Neuronal stem cell (in vitro differentiated cells): ENCODE data around the gene AGK.
"Not testable (repeated sequence)": the region's sequence is repeated elsewhere in the genome, so short reads cannot be mapped to it uniquely, and the experiment has no call there.

Experiments used
- DNase-seq: peaks from one replicate; pipeline ENCODE4 v3.0.0-alpha.2; 2013; ENCODE audit warnings: low spot score
- H2AFZ ChIP-seq: one replicate; pipeline ENCODE4 v1.6.1; 2013; ENCODE audit warnings: mild to moderate bottlenecking, low read length, inconsistent platforms
- H2AK5ac ChIP-seq: 2 replicates; pipeline ENCODE4 v1.6.1; 2013; ENCODE audit warnings: low read depth, mild to moderate bottlenecking, inconsistent platforms, low read length, moderate library complexity, mixed read lengths
- H2BK120ac ChIP-seq: 2 replicates; pipeline ENCODE4 v1.6.1; 2013; ENCODE audit warnings: low read depth, mild to moderate bottlenecking, inconsistent platforms, low read length, moderate library complexity, mixed read lengths
- H2BK12ac ChIP-seq: one replicate; pipeline ENCODE4 v1.6.1; 2013; ENCODE audit warnings: low read length, inconsistent platforms
- H2BK15ac ChIP-seq: 2 replicates; pipeline ENCODE4 v1.6.1; 2013; ENCODE audit warnings: mild to moderate bottlenecking, low read length, inconsistent platforms, mixed read lengths
- H2BK5ac ChIP-seq: one replicate; pipeline ENCODE4 v1.6.1; 2013; ENCODE audit warnings: inconsistent platforms, mild to moderate bottlenecking, low read length, moderate library complexity
- H3K14ac ChIP-seq: one replicate; pipeline ENCODE4 v1.6.1; 2013; ENCODE audit warnings: low read length, inconsistent platforms
- H3K18ac ChIP-seq: 2 replicates; pipeline ENCODE4 v1.6.1; 2013; ENCODE audit warnings: low read length, inconsistent platforms
- H3K23ac ChIP-seq: 2 replicates; pipeline ENCODE4 v1.6.1; 2013; ENCODE audit warnings: low read depth, mild to moderate bottlenecking, mixed read lengths, low read length, inconsistent platforms; ENCODE audit not compliant: poor library complexity
- H3K27ac ChIP-seq: replicated peaks from 3 replicates; pipeline ENCODE4 v1.5.1; 2013; ENCODE audit warnings: low read length, inconsistent platforms
- H3K27me3 ChIP-seq, 3 experiments: 2 replicates each; pipeline ENCODE4 v1.6.1; 2013; ENCODE audit warnings: low read length in 3 of 3, mild to moderate bottlenecking in 2 of 3, inconsistent platforms in 1 of 3, low read depth in 1 of 3, mixed read lengths in 1 of 3, moderate library complexity in 1 of 3; ENCODE audit not compliant: control insufficient read depth in 3 of 3, insufficient read depth in 3 of 3
- H3K36me3 ChIP-seq, 2 donors: replicated peaks in 1 of 2; 2 replicates each; pipeline ENCODE4 v1.6.1; 2013; ENCODE audit warnings: low read length in 2 of 2; ENCODE audit not compliant: control insufficient read depth in 2 of 2, insufficient read depth in 2 of 2
- H3K4ac ChIP-seq: 2 replicates; pipeline ENCODE4 v1.6.1; 2013; ENCODE audit warnings: inconsistent platforms, mild to moderate bottlenecking, low read length, moderate library complexity
- H3K4me1 ChIP-seq, 2 donors: 1 replicate in 1 of 2; 2 replicates in 1 of 2; pipeline ENCODE4 v1.6.1; 2013; ENCODE audit warnings: low read length in 2 of 2, low read depth in 1 of 2; ENCODE audit not compliant: control insufficient read depth in 2 of 2, insufficient read depth in 1 of 2
- H3K4me2 ChIP-seq: one replicate; pipeline ENCODE4 v1.6.1; 2013; ENCODE audit warnings: mild to moderate bottlenecking, low read length, inconsistent platforms; ENCODE audit not compliant: insufficient read depth, poor library complexity, severe bottlenecking
- H3K4me3 ChIP-seq, 2 donors: 2 replicates each; pipeline ENCODE4 v1.5.1; 2013; ENCODE audit warnings: low read length in 2 of 2, mild to moderate bottlenecking in 2 of 2, inconsistent platforms in 1 of 2, moderate library complexity in 1 of 2
- H3K79me1 ChIP-seq: one replicate; pipeline ENCODE4 v1.6.1; 2013; ENCODE audit warnings: low read depth, mild to moderate bottlenecking, inconsistent platforms, low read length, moderate library complexity
- H3K9ac ChIP-seq: one replicate; pipeline ENCODE4 v1.6.1; 2013; ENCODE audit warnings: mild to moderate bottlenecking, low read depth, low read length, inconsistent platforms; ENCODE audit not compliant: poor library complexity
- H3K9me3 ChIP-seq, 2 donors: replicated peaks in 1 of 2; 2 replicates each; pipeline versions ENCODE3 to v1.6.1; 2013; ENCODE audit warnings: low read length in 2 of 2, mild to moderate bottlenecking in 2 of 2, inconsistent platforms in 1 of 2, low read depth in 1 of 2, mixed read lengths in 1 of 2, moderate library complexity in 1 of 2; ENCODE audit not compliant: control insufficient read depth in 2 of 2, insufficient read depth in 1 of 2
- H4K8ac ChIP-seq: one replicate; pipeline ENCODE4 v1.6.1; 2013; ENCODE audit warnings: low read depth, mild to moderate bottlenecking, inconsistent platforms, low read length, moderate library complexity
- H4K91ac ChIP-seq: one replicate; pipeline ENCODE4 v1.6.1; 2013; ENCODE audit warnings: low read length, low read depth, mild to moderate bottlenecking, inconsistent platforms; ENCODE audit not compliant: poor library complexity
- WGBS, 2 donors: extraction: QIAGEN DNeasy Blood & Tissue Kit; methylation state at CpG; one replicate each; pipeline ENCODE4 v1.1.7; 2013; ENCODE audit warnings: missing lambda C conversion rate in 2 of 2, mixed read lengths in 1 of 2; ENCODE audit not compliant: insufficient read length in 2 of 2, insufficient replicate concordance in 1 of 2; ENCODE audit errors: extremely low coverage in 2 of 2; 5-methylcytosine and 5-hydroxymethylcytosine counted together

Gene AGK

GRCh38 chr7:141641876-141642275 is 90.7 kb downstream of the AGK start:
- H2BK15ac ChIP-seq, result no peak overlapping the region
- H2BK120ac ChIP-seq, result no peak overlapping the region
- no peak overlapping the region for H3K27ac ChIP-seq
- no peaks in the 10 kb centered on the region for H3K27me3 ChIP-seq
- no peak overlapping the region for H4K91ac ChIP-seq
- H2BK5ac ChIP-seq, result no peak overlapping the region
- no peak overlapping the region for H2AFZ ChIP-seq
- no CpG with 5 or more reads among the region's 3 CpGs for WGBS, 2 donors
- H3K18ac ChIP-seq, result no peak overlapping the region
- H3K36me3 ChIP-seq, result peaks cover 0 to 65% of the 10 kb centered on the region in 2 donors
- no peak overlapping the region for H4K8ac ChIP-seq
- no peak overlapping the region for H3K4me3 ChIP-seq
- H3K14ac ChIP-seq, result no peak overlapping the region
- H3K9me3 ChIP-seq, result no peaks in the 10 kb centered on the region
- no peak overlapping the region for H2AK5ac ChIP-seq
- H3K4ac ChIP-seq, result no peak overlapping the region
- peaks cover 0 to 4% of the 10 kb centered on the region in 2 donors for H3K4me1 ChIP-seq
- DNase-seq, result no peak
- H3K9ac ChIP-seq, result no peak overlapping the region
- no peak overlapping the region for H3K23ac ChIP-seq
- H2BK12ac ChIP-seq, result no peak overlapping the region
- no peaks in the 10 kb centered on the region for H3K79me1 ChIP-seq
- H3K4me2 ChIP-seq, result no peak overlapping the region

GRCh38 chr7:141645188-141645587 is 94.0 kb downstream of the AGK start:
- Histone ChIP-seq H3K4me3 (no peak overlapping the region), H3K79me1 (no peaks in the 10 kb centered on the region), H3K4me1 (peaks cover 9 to 16% of the 10 kb centered on the region in 2 donors), H2BK120ac (no peak overlapping the region), H2AFZ (no peak overlapping the region), H3K27ac (no peak overlapping the region), H3K14ac (no peak overlapping the region), H3K9me3 (no peaks in the 10 kb centered on the region), H2AK5ac (no peak overlapping the region), H3K18ac (no peak overlapping the region), H3K4ac (no peak overlapping the region), H2BK12ac (no peak overlapping the region), H2BK15ac (no peak overlapping the region), H4K8ac (no peak overlapping the region), H2BK5ac (no peak overlapping the region), H3K4me2 (no peak overlapping the region), H3K36me3 (peaks cover 0 to 52% of the 10 kb centered on the region in 2 donors), H3K9ac (no peak overlapping the region), H3K23ac (no peak overlapping the region), H3K27me3 (no peaks in the 10 kb centered on the region), H4K91ac (no peak overlapping the region)
- no peak for DNase-seq

GRCh38 chr7:141646826-141647480 is 95.7 kb downstream of the AGK start:
- Histone ChIP-seq H3K9me3 (no peaks in the 10 kb centered on the region), H3K4ac (no peak overlapping the region), H2BK12ac (no peak overlapping the region), H3K23ac (no peak overlapping the region), H3K79me1 (no peaks in the 10 kb centered on the region), H3K27ac (no peak overlapping the region), H2BK5ac (no peak overlapping the region), H3K4me2 (no peak overlapping the region), H2AK5ac (no peak overlapping the region), H3K27me3 (no peaks in the 10 kb centered on the region), H4K91ac (no peak overlapping the region), H3K14ac (no peak overlapping the region), H3K18ac (peak overlapping the region; percentile 32), H2AFZ (no peak overlapping the region), H4K8ac (no peak overlapping the region), H2BK120ac (no peak overlapping the region), H3K9ac (no peak overlapping the region), H2BK15ac (no peak overlapping the region), H3K4me3 (no peak overlapping the region), H3K36me3 (peaks cover 0 to 53% of the 10 kb centered on the region in 2 donors), H3K4me1 (peaks cover 9 to 21% of the 10 kb centered on the region in 2 donors)
- WGBS, 2 donors, result no CpG with 5 or more reads among the region's 6 CpGs
- DNase-seq, result no peak

DNA sequence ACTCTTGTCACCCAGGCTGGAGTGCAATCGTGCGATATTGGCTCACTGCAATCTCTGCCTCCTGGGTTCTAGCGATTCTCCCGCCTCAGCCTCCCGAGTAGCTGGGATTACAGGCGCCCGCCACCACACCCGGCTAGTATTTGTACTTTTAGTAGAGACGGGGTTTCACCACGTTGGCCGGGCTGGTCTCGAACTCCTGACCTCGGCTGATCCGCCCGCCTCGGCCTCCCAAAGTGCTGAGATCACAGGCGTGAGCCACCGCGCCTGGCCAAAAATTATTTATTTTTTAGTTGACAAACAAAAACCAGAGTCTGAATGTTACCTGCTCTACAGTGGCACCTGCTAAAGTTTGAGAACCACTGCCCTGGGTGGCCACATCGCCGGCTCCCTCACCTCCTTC is 96.5 kb downstream of the AGK start:
- Histone ChIP-seq H3K4me1 (peaks cover 9 to 21% of the 10 kb centered on the region in 2 donors), H3K36me3 (peaks cover 2 to 53% of the 10 kb centered on the region in 2 donors)
- H3K23ac ChIP-seq, H3K27me3 ChIP-seq, H2BK15ac ChIP-seq, DNase-seq, H3K14ac ChIP-seq, H3K18ac ChIP-seq, H3K4me2 ChIP-seq, H3K4ac ChIP-seq, H3K79me1 ChIP-seq, H2BK12ac ChIP-seq, H2BK120ac ChIP-seq, H2AFZ ChIP-seq, H2AK5ac ChIP-seq, H4K91ac ChIP-seq, H2BK5ac ChIP-seq, H4K8ac ChIP-seq, H3K9me3 ChIP-seq, H3K9ac ChIP-seq, H3K4me3 ChIP-seq, H3K27ac ChIP-seq: not testable (repeated sequence)
- WGBS, 2 donors, result no CpG with 5 or more reads among the region's 21 CpGs
